Lung (tissue), 12 donors: ENCODE measurements around the gene RXRG. TPM values are rescaled to one million over a fixed set of nuclear protein-coding genes. Genes with fewer than 3 reads are reported as not detected.
A peak's percentile ranks its signal among the peaks of the same experiment; 100 is the strongest.

Source experiments
- ATAC-seq: fragments of 200-7000 bp; cut with Tn5 transposase; one replicate; pipeline ENCODE4 v1.9.1; 2020; ENCODE audit warnings: moderate number of reproducible peaks; ENCODE audit not compliant: insufficient read depth, low FRiP score
- DNase-seq, 3 donors: peaks; one replicate each; pipeline ENCODE4 v3.0.0-alpha.2; 2013 to 2017
- H3K27ac ChIP-seq, 2 donors: one replicate each; pipeline ENCODE4 v1.5.1; 2013; ENCODE audit warnings: mild to moderate bottlenecking in 2 of 2, moderate library complexity in 2 of 2, control low read depth in 1 of 2, inconsistent platforms in 1 of 2, low read depth in 1 of 2, low read length in 1 of 2
- H3K27me3 ChIP-seq, 3 donors: one replicate each; pipeline ENCODE4 v1.5.1; 2013; ENCODE audit warnings: low read length in 2 of 3; ENCODE audit not compliant: control insufficient read depth in 3 of 3, insufficient read depth in 3 of 3
- H3K36me3 ChIP-seq, 4 donors: one replicate each; pipeline ENCODE4 v1.5.1; 2013; ENCODE audit warnings: low read length in 4 of 4, mild to moderate bottlenecking in 1 of 4, moderate library complexity in 1 of 4; ENCODE audit not compliant: control insufficient read depth in 4 of 4, insufficient read depth in 4 of 4
- H3K4me1 ChIP-seq, 5 donors: one replicate each; pipeline ENCODE4 v1.5.1; 2013; ENCODE audit warnings: low read length in 5 of 5, mild to moderate bottlenecking in 2 of 5, moderate library complexity in 1 of 5; ENCODE audit not compliant: control insufficient read depth in 5 of 5, insufficient read depth in 5 of 5
- H3K4me3 ChIP-seq: one replicate; pipeline ENCODE4 v1.5.1; 2013; ENCODE audit warnings: mild to moderate bottlenecking, control low read depth, moderate library complexity
- H3K9ac ChIP-seq, 2 donors: one replicate each; pipeline ENCODE4 v1.5.1; 2013; ENCODE audit warnings: low read length in 2 of 2, control low read depth in 1 of 2; ENCODE audit not compliant: insufficient read depth in 1 of 2
- H3K9me3 ChIP-seq, 4 donors: one replicate each; pipeline ENCODE4 v1.5.1; 2013; ENCODE audit warnings: low read length in 3 of 4, mild to moderate bottlenecking in 1 of 4, moderate library complexity in 1 of 4; ENCODE audit not compliant: control insufficient read depth in 4 of 4, insufficient read depth in 3 of 4
- WGBS, 2 donors: extraction: QIAGEN DNeasy Blood & Tissue Kit; methylation state at CpG; one replicate each; pipeline ENCODE4 v1.1.7; 2013; 5-methylcytosine and 5-hydroxymethylcytosine counted together
- polyA plus RNA-seq, 2 donors: library from polyadenylated mRNA; stranded (reverse); fragments of 200-250 nt; gene quantifications; one replicate each; pipeline ENCODE4 v1.2.1, GENCODE V29; 2013
- total RNA-seq, 2 donors: library from RNA; depleted of rRNA in 1 of 2; stranded (reverse); fragments of >200 nt in 1 of 2; gene quantifications; one replicate each; pipeline ENCODE4 v1.2.1, GENCODE V29; 2014 to 2021
- TF ChIP-seq, protein P1 (sequence below): IDR thresholded peaks from 2 replicates; pipeline ENCODE4 v1.5.1; 2012; ENCODE audit warnings: mild to moderate bottlenecking; ENCODE audit errors: control extremely low read depth, extremely low read depth
- donor health status: control.
- donor health status: control.
- donor health status: Bipolar disorder and iron deficiency.
- donor health status: healthy.
- donor health status: DM: yes; HTN: yes; CAD: no.

RXRG gene
- total and polyA plus RNA-seq, 4 donors = 0.55 to 3.0 (median 1.7) TPM

DNA sequence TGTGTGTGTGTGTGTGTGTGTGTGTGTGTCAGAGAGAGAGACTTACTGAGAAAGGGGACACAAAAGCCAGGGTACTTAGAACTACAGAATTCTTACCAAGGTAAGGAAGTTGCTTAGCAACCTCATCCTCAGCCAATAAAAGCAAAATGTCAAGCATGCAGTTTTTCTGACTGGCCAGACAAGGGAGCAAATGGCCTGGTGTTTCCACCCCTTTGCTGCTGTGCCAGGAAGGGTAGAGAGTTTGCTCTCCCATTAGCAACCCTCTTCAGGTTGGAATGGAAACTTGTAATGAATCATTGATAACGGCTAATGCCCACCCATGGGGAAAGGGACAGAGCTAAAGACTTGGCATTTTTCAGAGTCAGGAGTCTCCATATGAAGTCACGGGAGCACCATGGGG, 10.6 kb downstream of the RXRG start:
- DNase-seq = peak in 2 of 3 donors; percentile 16 to 24
- Histone ChIP-seq H3K4me1 (peaks cover 0 to 7% (median 5%) of the 10 kb centered on the region in 5 donors), H3K9ac (no peak overlapping the region), H3K9me3 (no peaks in the 10 kb centered on the region), H3K27ac (no peak overlapping the region), H3K4me3 (no peak overlapping the region), H3K36me3 (no peaks in the 10 kb centered on the region), H3K27me3 (no peaks in the 10 kb centered on the region)
- ATAC-seq = no peak
- WGBS, 2 donors = 60 to 62% methylated on average over 2 of the region's 2 CpGs
- TF ChIP-seq, protein P1, sequence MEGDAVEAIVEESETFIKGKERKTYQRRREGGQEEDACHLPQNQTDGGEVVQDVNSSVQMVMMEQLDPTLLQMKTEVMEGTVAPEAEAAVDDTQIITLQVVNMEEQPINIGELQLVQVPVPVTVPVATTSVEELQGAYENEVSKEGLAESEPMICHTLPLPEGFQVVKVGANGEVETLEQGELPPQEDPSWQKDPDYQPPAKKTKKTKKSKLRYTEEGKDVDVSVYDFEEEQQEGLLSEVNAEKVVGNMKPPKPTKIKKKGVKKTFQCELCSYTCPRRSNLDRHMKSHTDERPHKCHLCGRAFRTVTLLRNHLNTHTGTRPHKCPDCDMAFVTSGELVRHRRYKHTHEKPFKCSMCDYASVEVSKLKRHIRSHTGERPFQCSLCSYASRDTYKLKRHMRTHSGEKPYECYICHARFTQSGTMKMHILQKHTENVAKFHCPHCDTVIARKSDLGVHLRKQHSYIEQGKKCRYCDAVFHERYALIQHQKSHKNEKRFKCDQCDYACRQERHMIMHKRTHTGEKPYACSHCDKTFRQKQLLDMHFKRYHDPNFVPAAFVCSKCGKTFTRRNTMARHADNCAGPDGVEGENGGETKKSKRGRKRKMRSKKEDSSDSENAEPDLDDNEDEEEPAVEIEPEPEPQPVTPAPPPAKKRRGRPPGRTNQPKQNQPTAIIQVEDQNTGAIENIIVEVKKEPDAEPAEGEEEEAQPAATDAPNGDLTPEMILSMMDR = no peak

- no peaks in the 10 kb centered on the region for H3K9me3 ChIP-seq
- peaks cover 0 to 4% (median 0%) of the 10 kb centered on the region in 4 donors for H3K36me3 ChIP-seq
- H3K4me1 ChIP-seq = peaks cover 0 to 6% (median 4%) of the 10 kb centered on the region in 5 donors
- H3K27ac ChIP-seq = no peak overlapping the region
- H3K9ac ChIP-seq = no peak overlapping the region
- no peak for ATAC-seq
- no peaks in the 10 kb centered on the region for H3K27me3 ChIP-seq
- TF ChIP-seq, protein P1 = no peak
- DNase-seq = no peak
- WGBS, 2 donors = 72 to 90% methylated on average over 4 of the region's 4 CpGs
- H3K4me3 ChIP-seq = no peak overlapping the region
These were observed 13.8 kb downstream of the RXRG start for GRCh38 chr1:165431079-165431478.

DNA sequence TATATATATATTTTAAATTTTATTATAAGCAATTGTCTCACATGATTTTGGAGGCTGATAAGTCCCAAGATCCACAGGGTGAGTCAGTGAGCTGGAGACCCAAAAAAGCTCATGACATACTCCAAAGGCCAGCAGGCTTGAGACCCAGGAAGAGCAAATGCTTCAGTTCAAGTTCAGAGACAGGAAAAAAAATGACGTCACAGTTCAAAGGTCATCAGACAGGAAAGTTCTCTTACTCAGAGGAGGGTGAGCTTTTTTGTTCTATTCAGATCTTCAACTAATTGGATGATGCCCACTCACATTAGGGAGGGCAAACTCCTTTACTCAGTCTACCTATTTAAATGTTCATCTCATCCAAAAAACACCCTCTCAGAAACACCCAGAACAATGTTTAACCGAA, 18.2 kb downstream of the RXRG start:
- Histone ChIP-seq H3K27ac (no peak overlapping the region), H3K36me3 (peaks cover 0 to 4% (median 0%) of the 10 kb centered on the region in 4 donors), H3K4me3 (no peak overlapping the region), H3K9ac (no peak overlapping the region), H3K9me3 (no peaks in the 10 kb centered on the region), H3K27me3 (no peaks in the 10 kb centered on the region), H3K4me1 (peaks cover 12 to 40% (median 23%) of the 10 kb centered on the region in 5 donors)
- DNase-seq (no peak), ATAC-seq (no peak)
- TF ChIP-seq, protein P1 = no peak
- 81 to 87% methylated on average over 2 of the region's 2 CpGs for WGBS, 2 donors

DNA sequence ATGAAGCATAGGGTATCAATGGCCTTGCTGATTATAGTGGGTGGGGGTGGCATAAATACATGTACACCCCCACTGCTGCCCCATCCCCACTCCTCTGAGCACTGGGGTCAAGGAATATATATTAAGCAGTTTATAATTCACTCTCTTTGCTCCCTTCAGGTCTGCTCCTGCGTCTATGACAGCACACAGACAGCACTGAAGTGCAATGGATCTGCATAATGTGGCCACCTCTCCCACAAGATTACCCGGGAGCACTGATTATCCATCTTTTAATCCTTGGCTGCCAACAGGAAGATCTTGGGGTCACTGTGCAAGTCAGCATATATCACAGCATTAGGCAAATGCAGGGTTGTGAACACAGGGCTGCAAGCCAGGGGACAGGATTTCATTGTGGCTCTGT, 19.3 kb downstream of the RXRG start:
- no peak for DNase-seq
- 83% methylated on average over 2 of the region's 2 CpGs for WGBS, 2 donors
- no peak overlapping the region for H3K9ac ChIP-seq
- peaks cover 0 to 4% (median 0%) of the 10 kb centered on the region in 4 donors for H3K36me3 ChIP-seq
- no peak overlapping the region for H3K27ac ChIP-seq
- no peaks in the 10 kb centered on the region for H3K9me3 ChIP-seq
- H3K4me3 ChIP-seq = no peak overlapping the region
- peaks cover 12 to 38% (median 18%) of the 10 kb centered on the region in 5 donors for H3K4me1 ChIP-seq
- TF ChIP-seq, protein P1 = no peak
- no peak for ATAC-seq
- H3K27me3 ChIP-seq = no peaks in the 10 kb centered on the region
